Bronchial smooth muscle cell (primary cell): ENCODE results near the gene ACTL7B. TPM values are rescaled to one million over a fixed set of nuclear protein-coding genes. Genes with fewer than 3 reads are reported as not detected.

ENCODE experiments used
- total RNA-seq: library from RNA; depleted of rRNA; stranded (reverse); fragments of >200 nt; gene quantifications from 2 replicates; pipeline ENCODE4 v1.2.1, GENCODE V29; 2014

ACTL7B gene, protein sequence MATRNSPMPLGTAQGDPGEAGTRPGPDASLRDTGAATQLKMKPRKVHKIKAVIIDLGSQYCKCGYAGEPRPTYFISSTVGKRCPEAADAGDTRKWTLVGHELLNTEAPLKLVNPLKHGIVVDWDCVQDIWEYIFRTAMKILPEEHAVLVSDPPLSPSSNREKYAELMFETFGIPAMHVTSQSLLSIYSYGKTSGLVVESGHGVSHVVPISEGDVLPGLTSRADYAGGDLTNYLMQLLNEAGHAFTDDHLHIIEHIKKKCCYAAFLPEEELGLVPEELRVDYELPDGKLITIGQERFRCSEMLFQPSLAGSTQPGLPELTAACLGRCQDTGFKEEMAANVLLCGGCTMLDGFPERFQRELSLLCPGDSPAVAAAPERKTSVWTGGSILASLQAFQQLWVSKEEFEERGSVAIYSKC
- total RNA-seq, result not detected in 2 replicates

DNA sequence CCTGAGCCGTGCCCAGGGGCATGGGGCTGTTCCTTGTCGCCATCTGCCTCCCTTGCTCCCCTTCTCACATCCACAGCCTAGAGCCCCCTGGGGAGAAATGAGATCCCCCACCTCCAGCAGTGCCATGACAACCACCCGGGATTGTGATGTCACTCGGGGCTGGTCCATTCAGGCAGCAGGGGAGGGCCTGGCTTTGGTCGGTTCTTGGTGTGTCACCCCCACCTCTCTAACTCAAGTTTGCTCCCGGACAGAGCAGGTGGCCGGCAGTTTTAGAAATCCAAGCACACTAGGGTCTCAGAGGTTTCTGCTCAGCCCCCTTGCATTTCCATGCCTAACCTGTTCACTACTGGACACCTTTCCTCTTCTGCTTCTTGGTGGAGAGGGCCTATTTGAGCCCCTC lies at the start of gene ACTL7B:
Gene ACTL7B, minus strand, starts transcription at position 99 of the 400 bp plus-strand sequence. Its CDS starts 56 bp downstream, at position 43.

DNA sequence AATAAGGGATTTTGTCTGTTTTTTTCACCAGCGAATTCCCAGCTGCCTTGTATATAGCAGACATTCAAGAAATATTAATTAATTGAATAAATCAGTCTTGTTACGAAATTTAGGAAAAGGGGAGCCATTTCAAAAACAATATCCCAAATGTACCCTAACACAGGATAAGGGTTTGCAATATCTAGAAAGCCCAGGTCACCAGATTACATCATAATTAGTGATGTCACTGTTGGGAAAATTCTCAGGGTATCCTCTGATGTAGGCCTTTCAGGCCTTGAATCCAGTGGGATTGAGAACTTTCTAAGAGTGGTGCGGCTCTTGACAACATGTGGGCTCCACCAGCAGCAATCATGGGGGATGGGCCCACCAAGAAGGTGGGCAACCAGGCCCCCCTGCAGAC lies 6.2 kb upstream of the ACTL7B start, which contains the start of gene ACTL7A:
Gene ACTL7A, plus strand, starts transcription at position 270 of the 400 bp plus-strand sequence. Its CDS starts 57 bp downstream, at position 327.

Other genes with a start within 250 kb of the ACTL7B start
- gene ACTL7A, start 6.3 kb upstream of the ACTL7B start, total RNA-seq, result not detected in 2 replicates
- 24.5 and 24.7 TPM in 2 replicates for gene ELP1, start 78.1 kb upstream of the ACTL7B start, total RNA-seq
- 3.9 and 5.5 TPM in 2 replicates for gene ABITRAM, start 78.4 kb upstream of the ACTL7B start, total RNA-seq
- 14.0 and 60.4 TPM in 2 replicates for gene CTNNAL1, start 157.5 kb upstream of the ACTL7B start, total RNA-seq